Adrenal gland (tissue), 12 donors: ENCODE results near the gene FAM53C. TPM values are rescaled to one million over a fixed set of nuclear protein-coding genes. Genes with fewer than 3 reads are reported as not detected.
"Not testable (repeated sequence)": the region's sequence is repeated elsewhere in the genome, so short reads cannot be mapped to it uniquely, and the experiment has no call there.

Experiments used
- DNase-seq, 7 donors: peaks; one replicate each; pipeline ENCODE4 v3.0.0-alpha.2; 2019 to 2020
- H3K27ac ChIP-seq, 5 donors: fragments of 200-600 bp; sonication (generic) in 4 of 5; 1 replicate in 3 of 5; 2 replicates in 2 of 5; pipeline versions ENCODE4 v1.5.1 to v1.8.0; 2016 to 2020; ENCODE audit warnings: mild to moderate bottlenecking in 1 of 5
- H3K27me3 ChIP-seq: fragments of 200-600 bp; 2 replicates; pipeline ENCODE4 v1.8.0; 2021
- H3K36me3 ChIP-seq, 2 donors: fragments of 200-600 bp; replicated peaks in 1 of 2; 1 replicate in 1 of 2; 2 replicates in 1 of 2; pipeline versions ENCODE4 v1.5.1 to v1.8.0; 2018 to 2022
- H3K4me1 ChIP-seq, 2 donors: fragments of 200-600 bp; replicated peaks in 1 of 2; 1 replicate in 1 of 2; 2 replicates in 1 of 2; pipeline versions ENCODE4 v1.5.1 to v1.8.0; 2018 to 2021
- H3K4me3 ChIP-seq, 4 donors: fragments of 200-600 bp; sonication (generic) in 3 of 4; one replicate each; pipeline ENCODE4 v1.5.1; 2016 to 2018
- H3K9me3 ChIP-seq, 3 donors: fragments of 200-600 bp; sonication (generic) in 1 of 3; replicated peaks in 1 of 3; 1 replicate in 2 of 3; 2 replicates in 1 of 3; pipeline versions ENCODE4 v1.5.1 to v1.8.0; 2016 to 2021
- POLR2A ChIP-seq, 2 donors: fragments of 450-650 bp; IDR thresholded peaks; one replicate each; pipeline ENCODE4 v1.6.1; 2017; ENCODE audit warnings: antibody characterized with exemption in 2 of 2, mild to moderate bottlenecking in 2 of 2, moderate library complexity in 1 of 2
- WGBS, 4 donors: extraction: QIAGEN DNeasy Blood & Tissue Kit in 2 of 4; methylation state at CpG; one replicate each; pipeline versions ENCODE4 v1.1.5 to v1.1.7; 2013 to 2017; 5-methylcytosine and 5-hydroxymethylcytosine counted together
- intact Hi-C, 2 donors: fragments of 100-400 bp; cut with DNase I; formaldehyde crosslinking; loops; one replicate each; pipeline versions ENCODE4 v1.14.1 to v1.15.0; 2022 to 2023
- polyA plus RNA-seq, 3 donors: library from polyadenylated mRNA; stranded (reverse); fragments of 200-250 nt in 2 of 3; fragments of 350-450 nt in 1 of 3; fragmentation: Illumina TruSeq in 1 of 3; extraction: RNeasy Lipid Tissue Mini Kit (QIAGEN cat#74804) in 1 of 3; gene quantifications; one replicate each; pipeline ENCODE4 v1.2.3, GENCODE V29; 2013 to 2014
- total RNA-seq, 9 donors: library from RNA; depleted of rRNA in 4 of 9; stranded (reverse); fragments of >200 nt in 4 of 9; fragments of 120-200 nt in 1 of 9; fragmentation: NEBNext Ultra II Directional in 1 of 9; extraction: Animal tissue kit (Norgen Biotek cat#: 25700) in 1 of 9; gene quantifications; one replicate each; pipeline versions ENCODE4 v1.1.0 to v1.2.4, GENCODE V29; 2013 to 2023
- TF ChIP-seq, protein P1 (sequence below), 6 experiments: fragments of 450-650 bp in 4 of 6; fragments of 200-600 bp in 2 of 6; sonication (generic) in 1 of 6; IDR thresholded peaks; 1 replicate in 5 of 6; 2 replicates in 1 of 6; pipeline versions ENCODE4 v1.5.1 to v1.8.0; 2016 to 2021; ENCODE audit warnings: antibody characterized with exemption in 6 of 6, mild to moderate bottlenecking in 2 of 6, moderate library complexity in 1 of 6
- donor health status: healthy with polysubstance abuse.
- donor health status: Bipolar disorder and iron deficiency.
- donor health status: DM: yes; HTN: yes; CAD: no.
- donor health status: DM: no; HTN: no; CAD: no.
- donor health status: DM: no; HTN: no; CAD: no.
- donor health status: DM: yes; HTN: yes; CAD: no.

FAM53C gene
- total and polyA plus RNA-seq, 12 donors: 11.9 to 143 (median 27.8) TPM

DNA sequence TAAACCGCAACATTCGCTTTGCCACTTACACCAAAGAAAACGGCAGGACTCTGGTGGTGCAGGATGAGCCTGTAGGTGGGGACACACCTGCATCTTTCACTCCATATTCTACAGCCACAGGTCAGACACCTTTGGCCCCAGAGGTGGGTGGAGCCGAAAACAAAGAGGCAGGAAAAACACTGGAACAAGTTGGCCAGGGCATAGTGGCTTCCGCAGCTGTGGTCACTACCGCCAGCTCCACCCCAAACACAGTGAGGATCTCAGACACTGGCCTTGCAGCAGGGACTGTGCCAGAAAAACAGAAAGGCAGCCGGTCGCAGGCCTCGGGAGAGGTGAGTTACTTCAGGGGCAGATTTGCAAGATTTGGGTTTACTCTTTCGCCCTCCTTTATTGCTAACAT lies 48.2 kb downstream of the FAM53C start:
- no peak for TF ChIP-seq POLR2A (IDR thresholded peaks at IDR 0.05)
- TF ChIP-seq, protein P1, sequence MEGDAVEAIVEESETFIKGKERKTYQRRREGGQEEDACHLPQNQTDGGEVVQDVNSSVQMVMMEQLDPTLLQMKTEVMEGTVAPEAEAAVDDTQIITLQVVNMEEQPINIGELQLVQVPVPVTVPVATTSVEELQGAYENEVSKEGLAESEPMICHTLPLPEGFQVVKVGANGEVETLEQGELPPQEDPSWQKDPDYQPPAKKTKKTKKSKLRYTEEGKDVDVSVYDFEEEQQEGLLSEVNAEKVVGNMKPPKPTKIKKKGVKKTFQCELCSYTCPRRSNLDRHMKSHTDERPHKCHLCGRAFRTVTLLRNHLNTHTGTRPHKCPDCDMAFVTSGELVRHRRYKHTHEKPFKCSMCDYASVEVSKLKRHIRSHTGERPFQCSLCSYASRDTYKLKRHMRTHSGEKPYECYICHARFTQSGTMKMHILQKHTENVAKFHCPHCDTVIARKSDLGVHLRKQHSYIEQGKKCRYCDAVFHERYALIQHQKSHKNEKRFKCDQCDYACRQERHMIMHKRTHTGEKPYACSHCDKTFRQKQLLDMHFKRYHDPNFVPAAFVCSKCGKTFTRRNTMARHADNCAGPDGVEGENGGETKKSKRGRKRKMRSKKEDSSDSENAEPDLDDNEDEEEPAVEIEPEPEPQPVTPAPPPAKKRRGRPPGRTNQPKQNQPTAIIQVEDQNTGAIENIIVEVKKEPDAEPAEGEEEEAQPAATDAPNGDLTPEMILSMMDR (IDR thresholded peaks at IDR 0.05): no peak
- Histone ChIP-seq H3K4me3 (no peak overlapping the region), H3K27ac (no peak overlapping the region), H3K27me3 (no peaks in the 10 kb centered on the region), H3K9me3 (no peaks in the 10 kb centered on the region), H3K4me1 (no peaks in the 10 kb centered on the region), H3K36me3 (peaks cover 0 to 78% of the 10 kb centered on the region in 2 donors)
- 90 to 96% (median 92%) methylated on average over 9 to 10 of the region's 10 CpGs for WGBS, 4 donors
- no peak for DNase-seq
- intact Hi-C loops: no loop called here

DNA sequence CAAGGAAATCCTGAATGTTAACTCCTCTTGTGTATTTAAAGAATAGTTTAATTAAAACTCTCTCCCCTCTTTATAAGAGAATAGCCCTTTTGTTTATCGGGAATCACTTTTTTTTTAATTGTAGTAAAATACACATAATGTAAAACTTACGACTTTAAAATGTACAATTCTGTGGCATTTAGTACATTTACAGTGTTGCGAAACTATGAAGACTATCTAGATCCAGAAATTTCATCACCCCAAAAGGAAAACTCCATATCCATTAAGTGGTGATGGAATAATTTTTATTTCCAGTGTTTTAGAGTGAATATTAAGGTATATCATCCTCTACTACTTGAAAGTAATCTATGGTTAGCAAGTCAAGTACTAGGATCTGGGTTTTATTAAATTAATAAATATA lies 51.3 kb downstream of the FAM53C start:
- no peak for TF ChIP-seq POLR2A (IDR thresholded peaks at IDR 0.05)
- TF ChIP-seq, protein P1 (IDR thresholded peaks at IDR 0.05): no peak
- no peak for DNase-seq
- no peak overlapping the region for H3K4me3 ChIP-seq
- 94 to 95% (median 94%) methylated on average over 3 of the region's 3 CpGs for WGBS, 4 donors
- H3K36me3 ChIP-seq: peaks cover 0 to 78% of the 10 kb centered on the region in 2 donors
- no peaks in the 10 kb centered on the region for H3K27me3 ChIP-seq
- no peaks in the 10 kb centered on the region for H3K4me1 ChIP-seq
- intact Hi-C loops: no loop called here
- H3K27ac ChIP-seq: no peak overlapping the region
- H3K9me3 ChIP-seq: no peaks in the 10 kb centered on the region

DNA sequence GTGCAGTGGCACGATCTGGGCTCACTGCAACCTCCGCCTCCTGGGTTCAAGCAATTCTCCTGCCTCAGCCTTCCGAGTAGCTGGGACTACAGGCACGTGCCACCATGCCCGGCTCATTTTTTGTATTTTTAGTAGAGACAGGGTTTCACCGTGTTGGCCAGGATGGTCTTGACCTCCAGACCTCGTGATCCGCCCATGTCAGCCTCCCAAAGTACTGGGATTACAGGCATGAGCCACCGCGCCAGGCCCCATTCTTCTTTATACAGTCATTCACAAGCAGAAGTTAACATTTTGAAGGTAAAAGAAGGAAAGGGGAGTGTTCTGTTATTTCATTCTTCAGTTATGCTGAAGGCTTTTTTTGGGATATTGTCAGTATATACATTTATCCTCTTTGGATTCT lies 51.8 kb downstream of the FAM53C start:
- intact Hi-C loops, DNase-seq: not testable (repeated sequence)
- 92 to 97% (median 93%) methylated on average over 10 of the region's 10 CpGs for WGBS, 4 donors

DNA sequence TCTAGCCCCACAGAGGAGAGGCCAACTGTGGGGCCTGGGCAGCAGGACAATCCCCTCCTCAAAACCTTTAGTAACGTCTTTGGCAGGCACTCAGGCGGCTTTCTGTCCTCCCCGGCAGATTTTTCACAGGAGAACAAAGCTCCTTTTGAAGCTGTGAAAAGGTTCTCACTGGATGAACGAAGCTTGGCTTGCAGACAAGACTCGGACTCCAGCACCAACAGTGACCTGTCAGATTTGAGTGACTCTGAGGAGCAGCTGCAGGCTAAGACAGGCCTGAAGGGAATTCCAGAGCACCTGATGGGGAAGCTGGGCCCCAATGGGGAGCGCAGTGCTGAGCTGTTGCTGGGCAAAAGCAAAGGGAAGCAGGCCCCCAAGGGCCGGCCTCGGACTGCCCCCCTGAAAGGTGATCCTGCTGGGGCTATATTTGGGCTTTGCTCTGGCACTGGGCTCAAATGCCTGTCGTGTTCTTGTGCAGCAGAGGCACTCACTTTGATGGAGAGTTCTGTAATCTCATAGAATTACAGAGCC lies 53.9 kb downstream of the FAM53C start:
- TF ChIP-seq, protein P1 (IDR thresholded peaks at IDR 0.05): no peak
- no peak for TF ChIP-seq POLR2A (IDR thresholded peaks at IDR 0.05)
- intact Hi-C loops: no loop called here
- DNase-seq: no peak
- no peak overlapping the region for H3K4me3 ChIP-seq
- no peak overlapping the region for H3K27ac ChIP-seq
- H3K4me1 ChIP-seq: no peaks in the 10 kb centered on the region
- H3K27me3 ChIP-seq: no peaks in the 10 kb centered on the region
- 84 to 93% (median 90%) methylated on average over 8 to 9 of the region's 9 CpGs for WGBS, 4 donors
- H3K36me3 ChIP-seq: peaks cover 0 to 74% of the 10 kb centered on the region in 2 donors
- H3K9me3 ChIP-seq: no peaks in the 10 kb centered on the region

More for the DNA sequence above, 51.8 kb downstream of the FAM53C start:
- H3K9me3 ChIP-seq, H3K4me1 ChIP-seq, H3K27me3 ChIP-seq, H3K4me3 ChIP-seq, H3K27ac ChIP-seq: not testable (repeated sequence)
- peaks cover 0 to 77% of the 10 kb centered on the region in 2 donors for H3K36me3 ChIP-seq

Other genes starting within 250 kb of the FAM53C start
- gene NME5, start 198.8 kb upstream of the FAM53C start, total RNA-seq: 10 to 100 TPM in 1 of 9 donors, 1 to 10 TPM in 7, under 1 TPM in 1; 0.24 to 10.3 (median 5.4) TPM
- 10 to 100 TPM; 14.6 to 22.0 (median 15.7) TPM for gene NME5, start 198.8 kb upstream of the FAM53C start, polyA plus RNA-seq
- gene BRD8, start 159.6 kb upstream of the FAM53C start, total RNA-seq: 10 to 100 TPM; 16.4 to 71.4 (median 42.3) TPM
- gene BRD8, start 159.6 kb upstream of the FAM53C start, polyA plus RNA-seq: 10 to 100 TPM; 45.0 to 74.9 (median 66.7) TPM
- 10 to 100 TPM in 1 of 9 donors, 1 to 10 TPM in 8; 1.3 to 16.0 (median 2.1) TPM for gene KIF20A, start 159.2 kb upstream of the FAM53C start, total RNA-seq
- gene KIF20A, start 159.2 kb upstream of the FAM53C start, polyA plus RNA-seq: 1 to 10 TPM in 1 of 3 donors, under 1 TPM in 2; 0.32 to 1.8 (median 0.54) TPM
- 10 to 100 TPM; 11.2 to 57.6 (median 20.6) TPM for gene CDC23, start 124.9 kb upstream of the FAM53C start, total RNA-seq
- gene CDC23, start 124.9 kb upstream of the FAM53C start, polyA plus RNA-seq: 10 to 100 TPM in 1 of 3 donors, 1 to 10 TPM in 2; 7.6 to 37.3 (median 8.3) TPM
- 1 to 10 TPM in 1 of 9 donors, under 1 TPM in 7, not detected in 1; 0.18 to 4.0 (median 0.37) TPM for gene GFRA3, start 63.6 kb upstream of the FAM53C start, total RNA-seq
- 1 to 10 TPM in 1 of 3 donors, under 1 TPM in 2; 0.26 to 1.8 (median 0.40) TPM for gene GFRA3, start 63.6 kb upstream of the FAM53C start, polyA plus RNA-seq
- gene CDC25C, start 6.5 kb upstream of the FAM53C start, total RNA-seq: 1 to 10 TPM in 1 of 9 donors, under 1 TPM in 4, not detected in 4; 0.28 to 5.2 (median 0.32) TPM
- under 1 TPM; 0.24 to 0.57 (median 0.32) TPM for gene CDC25C, start 6.5 kb upstream of the FAM53C start, polyA plus RNA-seq
- 10 to 100 TPM; 38.8 to 68.4 (median 53.4) TPM for gene KDM3B, start 14.4 kb downstream of the FAM53C start, total RNA-seq
- gene KDM3B, start 14.4 kb downstream of the FAM53C start, polyA plus RNA-seq: 10 to 100 TPM; 23.2 to 35.2 (median 23.8) TPM
- 10 to 100 TPM in 1 of 9 donors, 1 to 10 TPM in 8; 2.4 to 14.3 (median 5.0) TPM for gene REEP2, start 100.8 kb downstream of the FAM53C start, total RNA-seq
- 10 to 100 TPM in 2 of 3 donors, 1 to 10 TPM in 1; 9.1 to 39.7 (median 11.8) TPM for gene REEP2, start 100.8 kb downstream of the FAM53C start, polyA plus RNA-seq
- 100 to 1,000 TPM in 1 of 9 donors, 10 to 100 TPM in 6, 1 to 10 TPM in 2; 4.3 to 221 (median 35.4) TPM for gene EGR1, start 127.2 kb downstream of the FAM53C start, total RNA-seq
- 10 to 100 TPM; 42.9 to 61.5 (median 59.8) TPM for gene EGR1, start 127.2 kb downstream of the FAM53C start, polyA plus RNA-seq
- 100 to 1,000 TPM in 3 of 9 donors, 10 to 100 TPM in 6; 41.9 to 178 (median 73.6) TPM for gene ETF1, start 205.0 kb downstream of the FAM53C start, total RNA-seq
- 100 to 1,000 TPM in 1 of 3 donors, 10 to 100 TPM in 2; 25.4 to 171 (median 27.8) TPM for gene ETF1, start 205.0 kb downstream of the FAM53C start, polyA plus RNA-seq
- 100 to 1,000 TPM; 376 to 948 (median 501) TPM for gene HSPA9, start 237.1 kb downstream of the FAM53C start, total RNA-seq
- gene HSPA9, start 237.1 kb downstream of the FAM53C start, polyA plus RNA-seq: 1,000 to 10,000 TPM in 1 of 3 donors, 100 to 1,000 TPM in 1, 10 to 100 TPM in 1; 92.3 to 1,206 (median 155) TPM